H1 (cell line): ENCODE measurements around the gene TMEM106C.

Experiments
- ATF2 ChIP-seq: IDR thresholded peaks from 2 replicates; pipeline ENCODE4 v1.6.1; 2012; ENCODE audit warnings: low read length, inconsistent platforms
- CTCF ChIP-seq, 3 experiments: IDR thresholded peaks; 1 replicate in 2 of 3; 2 replicates in 1 of 3; pipeline versions ENCODE4 v1.5.1 to v1.6.1; 2011; ENCODE audit warnings: low read length in 3 of 3, mild to moderate bottlenecking in 3 of 3, inconsistent platforms in 2 of 3, low read depth in 1 of 3, moderate library complexity in 1 of 3; ENCODE audit not compliant: insufficient read depth in 1 of 3; ENCODE audit errors: control extremely low read depth in 1 of 3
- EP300 ChIP-seq, 2 experiments: IDR thresholded peaks; 1 replicate in 1 of 2; 2 replicates in 1 of 2; pipeline ENCODE4 v1.6.1; 2011 to 2012; ENCODE audit warnings: low read depth in 2 of 2, low read length in 2 of 2, mild to moderate bottlenecking in 2 of 2, borderline replicate concordance in 1 of 2, inconsistent platforms in 1 of 2, moderate library complexity in 1 of 2
- EZH2 ChIP-seq: fragments of 200-600 bp; sonication (generic); IDR thresholded peaks from 2 replicates; pipeline ENCODE4 v1.7.1; 2012; ENCODE audit warnings: low read depth, mild to moderate bottlenecking, moderate library complexity, low read length, inconsistent platforms; ENCODE audit not compliant: severe bottlenecking
- MAX ChIP-seq: IDR thresholded peaks from 2 replicates; pipeline ENCODE4 v1.6.1; 2012; ENCODE audit warnings: inconsistent platforms
- PHF8 ChIP-seq: fragments of 200-600 bp; sonication (generic); conservative IDR thresholded peaks from 2 replicates; pipeline ENCODE4 v1.7.1; 2012; ENCODE audit warnings: low read depth, mild to moderate bottlenecking, inconsistent platforms, low read length, moderate library complexity
- POLR2A ChIP-seq, 2 experiments: IDR thresholded peaks; 1 replicate in 1 of 2; 2 replicates in 1 of 2; pipeline ENCODE4 v1.6.1; 2011; ENCODE audit warnings: low read depth in 2 of 2, low read length in 2 of 2, mild to moderate bottlenecking in 2 of 2; ENCODE audit errors: control extremely low read depth in 1 of 2
- SP2 ChIP-seq: IDR thresholded peaks from 2 replicates; pipeline ENCODE4 v1.6.1; 2012; ENCODE audit warnings: mild to moderate bottlenecking, low read length, inconsistent platforms

- no peak for TF ChIP-seq CTCF (IDR thresholded peaks at IDR 0.05; ENCODE audit: control extremely low read depth in 1 of 3, insufficient read depth in 1 of 3, low read depth in 1 of 3, low read length in 3 of 3)
- no peak for TF ChIP-seq EP300 (IDR thresholded peaks at IDR 0.05; ENCODE audit: borderline replicate concordance in 1 of 2, low read depth in 2 of 2, low read length in 2 of 2)
- no peak for TF ChIP-seq ATF2
- no peak for TF ChIP-seq MAX
- no peak for TF ChIP-seq PHF8
- TF ChIP-seq EZH2, result no peak
- TF ChIP-seq SP2, result no peak
- TF ChIP-seq POLR2A (IDR thresholded peaks at IDR 0.05; ENCODE audit: control extremely low read depth in 1 of 2, low read depth in 2 of 2, low read length in 2 of 2), result no peak
Observed at GRCh38 chr12:48005750-48006021, 42.3 kb downstream of the TMEM106C start.
